CD4-positive, alpha-beta memory T cell (primary cell): ENCODE measurements around the gene DIS3L2. TPM values are rescaled to one million over a fixed set of nuclear protein-coding genes. Genes with fewer than 3 reads are reported as not detected.

Experiments
- CTCF ChIA-PET: fragments of 350-600 bp; sonication (Branson Sonifier 250); formaldehyde crosslinking; loops from one replicate; lab custom pipeline; 2021; ENCODE audit warnings: inconsistent platforms; ENCODE audit not compliant: partially characterized antibody; lab: Charles Lee
- POLR2A ChIA-PET: fragments of 350-600 bp; sonication (Branson Sonifier 250); formaldehyde crosslinking; loops from one replicate; lab custom pipeline; 2021; ENCODE audit not compliant: partially characterized antibody; lab: Charles Lee
- DNase-seq, 5 donors: peaks; one replicate each; pipeline versions ENCODE4 v3.0.0 to v3.0.0-alpha.2; 2020 to 2022; ENCODE audit warnings: mixed read lengths in 1 of 5
- H3K27ac ChIP-seq: one replicate; pipeline ENCODE4 v1.7.0; 2013; ENCODE audit warnings: low read depth, low read length
- H3K27me3 ChIP-seq: 2 replicates; pipeline ENCODE4 v1.7.0; 2013; ENCODE audit warnings: mild to moderate bottlenecking, low read length, moderate library complexity; ENCODE audit not compliant: insufficient read depth
- H3K36me3 ChIP-seq: 2 replicates; pipeline ENCODE4 v1.7.0; 2013; ENCODE audit warnings: mild to moderate bottlenecking, low read length, moderate library complexity; ENCODE audit not compliant: insufficient read depth
- H3K4me1 ChIP-seq: 2 replicates; pipeline ENCODE4 v1.7.0; 2013; ENCODE audit warnings: mild to moderate bottlenecking, low read length, moderate library complexity; ENCODE audit not compliant: insufficient read depth
- H3K4me3 ChIP-seq, 2 donors: one replicate each; pipeline ENCODE4 v1.7.0; 2013; ENCODE audit warnings: low read length in 2 of 2, mild to moderate bottlenecking in 1 of 2
- H3K9me3 ChIP-seq, 2 donors: one replicate each; pipeline ENCODE4 v1.7.0; 2013; ENCODE audit warnings: low read length in 2 of 2, control low read depth in 1 of 2; ENCODE audit not compliant: control insufficient read depth in 1 of 2
- H3K27ac Mint-ChIP-seq, 7 donors: one replicate each; pipeline ENCODE4 v1.8.0; 2020 to 2021; ENCODE audit warnings: mixed read lengths in 7 of 7, mild to moderate bottlenecking in 6 of 7, inconsistent platforms in 3 of 7, moderate library complexity in 3 of 7
- H3K27me3 Mint-ChIP-seq, 2 donors: one replicate each; pipeline ENCODE4 v1.8.0; 2020 to 2021; ENCODE audit warnings: mixed read lengths in 2 of 2
- H3K36me3 Mint-ChIP-seq, 2 donors: one replicate each; pipeline ENCODE4 v1.8.0; 2020 to 2021; ENCODE audit warnings: mixed read lengths in 2 of 2, inconsistent platforms in 1 of 2, mild to moderate bottlenecking in 1 of 2
- H3K4me1 Mint-ChIP-seq, 4 donors: one replicate each; pipeline ENCODE4 v1.8.0; 2020 to 2021; ENCODE audit warnings: mixed read lengths in 4 of 4, mild to moderate bottlenecking in 1 of 4
- H3K4me3 Mint-ChIP-seq, 8 donors: one replicate each; pipeline ENCODE4 v1.8.0; 2020 to 2021; ENCODE audit warnings: mixed read lengths in 8 of 8, mild to moderate bottlenecking in 7 of 8, moderate library complexity in 6 of 8, inconsistent platforms in 3 of 8
- H3K9me3 Mint-ChIP-seq, 8 donors: one replicate each; pipeline ENCODE4 v1.8.0; 2020 to 2021; ENCODE audit warnings: mixed read lengths in 8 of 8, mild to moderate bottlenecking in 5 of 8, inconsistent platforms in 3 of 8, moderate library complexity in 1 of 8
- intact Hi-C: fragments of 100-400 bp; cut with micrococcal nuclease; formaldehyde crosslinking; loops from one replicate; pipeline ENCODE4 v1.15.1; 2023
- polyA plus RNA-seq, 2 donors: library from polyadenylated mRNA; unstranded; fragments of 300-500 nt; fragmentation: Illumina TruSeq; gene quantifications; one replicate each; pipeline ENCODE4 v1.2.3, GENCODE V29; 2021
- total RNA-seq, 2 experiments: library from RNA; stranded (reverse); gene quantifications; one replicate each; pipeline ENCODE4 v1.2.3, GENCODE V29; 2021

Gene DIS3L2
- total and polyA plus RNA-seq, 4 experiments from 2014 or later: 16.0 to 59.7 (median 39.3) TPM

- Mint-ChIP-seq H3K27ac (no peak overlapping the region), H3K27me3 (no peaks in the 10 kb centered on the region), H3K4me1 (peaks cover 29 to 51% (median 34%) of the 10 kb centered on the region in 4 donors), H3K36me3 (peaks cover 0 to 12% of the 10 kb centered on the region in 2 donors), H3K9me3 (no peaks in the 10 kb centered on the region), H3K4me3 (no peak overlapping the region)
- Histone ChIP-seq H3K27ac (no peak overlapping the region), H3K4me3 (no peak overlapping the region), H3K9me3 (no peaks in the 10 kb centered on the region), H3K36me3 (no peaks in the 10 kb centered on the region), H3K4me1 (no peaks in the 10 kb centered on the region), H3K27me3 (no peaks in the 10 kb centered on the region)
- DNase-seq: no peak
- ChIA-PET POLR2A (no interaction called here), CTCF (no interaction called here)
- intact Hi-C loops: no loop called here
Observed at GRCh38 chr2:231991664-231992063, 30.2 kb downstream of the DIS3L2 start.

GRCh38 chr2:231992888-231993287, 31.4 kb downstream of the DIS3L2 start:
- POLR2A ChIA-PET: no interaction called here
- H3K36me3 Mint-ChIP-seq: peaks cover 0 to 12% of the 10 kb centered on the region in 2 donors
- Histone ChIP-seq H3K36me3 (no peaks in the 10 kb centered on the region), H3K27me3 (no peaks in the 10 kb centered on the region), H3K9me3 (no peaks in the 10 kb centered on the region), H3K4me1 (no peaks in the 10 kb centered on the region), H3K4me3 (no peak overlapping the region), H3K27ac (no peak overlapping the region)
- H3K27me3 Mint-ChIP-seq: no peaks in the 10 kb centered on the region
- no peak for DNase-seq
- intact Hi-C loops: no loop called here
- peaks cover 29 to 51% (median 41%) of the 10 kb centered on the region in 4 donors for H3K4me1 Mint-ChIP-seq
- H3K27ac Mint-ChIP-seq: no peak overlapping the region
- CTCF ChIA-PET: no interaction called here
- H3K4me3 Mint-ChIP-seq: no peak overlapping the region
- no peaks in the 10 kb centered on the region for H3K9me3 Mint-ChIP-seq

GRCh38 chr2:231996797-231997540, 35.5 kb downstream of the DIS3L2 start:
- Mint-ChIP-seq H3K27me3 (no peaks in the 10 kb centered on the region), H3K4me3 (peak overlapping the region in 1 of 8 donors; percentile 9), H3K9me3 (no peaks in the 10 kb centered on the region), H3K36me3 (peaks cover 0 to 8% of the 10 kb centered on the region in 2 donors), H3K27ac (peak overlapping the region in 3 of 7 donors; percentile 6 to 63 (median 61)), H3K4me1 (peaks cover 26 to 51% (median 44%) of the 10 kb centered on the region in 4 donors)
- Histone ChIP-seq H3K4me3 (no peak overlapping the region), H3K4me1 (no peaks in the 10 kb centered on the region), H3K9me3 (no peaks in the 10 kb centered on the region), H3K27ac (no peak overlapping the region), H3K36me3 (no peaks in the 10 kb centered on the region), H3K27me3 (no peaks in the 10 kb centered on the region)
- POLR2A ChIA-PET: no interaction called here
- intact Hi-C loops: no loop called here
- CTCF ChIA-PET: interaction anchor here (1.2 kb wide), 1 partner anchor 10 kb away, joined by 4 read pairs; no protein-coding TSS in a partner anchor
- DNase-seq: no peak

- H3K4me1 Mint-ChIP-seq: peaks cover 28 to 58% (median 45%) of the 10 kb centered on the region in 4 donors
- Histone ChIP-seq H3K36me3 (no peaks in the 10 kb centered on the region), H3K9me3 (no peaks in the 10 kb centered on the region), H3K27me3 (no peaks in the 10 kb centered on the region), H3K4me1 (no peaks in the 10 kb centered on the region), H3K4me3 (no peak overlapping the region), H3K27ac (no peak overlapping the region)
- ChIA-PET CTCF (no interaction called here), POLR2A (no interaction called here)
- H3K27ac Mint-ChIP-seq: peak overlapping the region in 2 of 7 donors; percentile 1 to 52
- no peak overlapping the region for H3K4me3 Mint-ChIP-seq
- no peaks in the 10 kb centered on the region for H3K36me3 Mint-ChIP-seq
- no peaks in the 10 kb centered on the region for H3K27me3 Mint-ChIP-seq
- H3K9me3 Mint-ChIP-seq: no peaks in the 10 kb centered on the region
- intact Hi-C loops: no loop called here
- no peak for DNase-seq
Observed at GRCh38 chr2:231998046-231998445, 36.5 kb downstream of the DIS3L2 start.

- Histone ChIP-seq H3K4me1 (no peaks in the 10 kb centered on the region), H3K36me3 (no peaks in the 10 kb centered on the region), H3K27ac (no peak overlapping the region), H3K9me3 (no peaks in the 10 kb centered on the region), H3K27me3 (no peaks in the 10 kb centered on the region), H3K4me3 (no peak overlapping the region)
- POLR2A ChIA-PET: no interaction called here
- intact Hi-C loops: no loop called here
- Mint-ChIP-seq H3K9me3 (no peaks in the 10 kb centered on the region), H3K4me1 (peaks cover 24 to 49% (median 38%) of the 10 kb centered on the region in 4 donors), H3K27ac (peak overlapping the region in 1 of 7 donors; percentile 32), H3K27me3 (no peaks in the 10 kb centered on the region), H3K4me3 (no peak overlapping the region), H3K36me3 (peaks cover 4% of the 10 kb centered on the region in 2 donors)
- CTCF ChIA-PET: no interaction called here
- DNase-seq: no peak
Observed at GRCh38 chr2:232000439-232000838, 38.9 kb downstream of the DIS3L2 start.

GRCh38 chr2:232001073-232001472, 39.6 kb downstream of the DIS3L2 start:
- no peaks in the 10 kb centered on the region for H3K27me3 ChIP-seq
- Mint-ChIP-seq H3K27me3 (no peaks in the 10 kb centered on the region), H3K9me3 (no peaks in the 10 kb centered on the region), H3K4me3 (no peak overlapping the region), H3K36me3 (peaks cover 5 to 7% of the 10 kb centered on the region in 2 donors), H3K27ac (no peak overlapping the region), H3K4me1 (peaks cover 25 to 46% (median 35%) of the 10 kb centered on the region in 4 donors)
- CTCF ChIA-PET: no interaction called here
- DNase-seq: no peak
- H3K36me3 ChIP-seq: no peaks in the 10 kb centered on the region
- H3K27ac ChIP-seq: no peak overlapping the region
- H3K4me3 ChIP-seq: no peak overlapping the region
- no peaks in the 10 kb centered on the region for H3K9me3 ChIP-seq
- no peaks in the 10 kb centered on the region for H3K4me1 ChIP-seq
- intact Hi-C loops: no loop called here
- POLR2A ChIA-PET: no interaction called here

DNA sequence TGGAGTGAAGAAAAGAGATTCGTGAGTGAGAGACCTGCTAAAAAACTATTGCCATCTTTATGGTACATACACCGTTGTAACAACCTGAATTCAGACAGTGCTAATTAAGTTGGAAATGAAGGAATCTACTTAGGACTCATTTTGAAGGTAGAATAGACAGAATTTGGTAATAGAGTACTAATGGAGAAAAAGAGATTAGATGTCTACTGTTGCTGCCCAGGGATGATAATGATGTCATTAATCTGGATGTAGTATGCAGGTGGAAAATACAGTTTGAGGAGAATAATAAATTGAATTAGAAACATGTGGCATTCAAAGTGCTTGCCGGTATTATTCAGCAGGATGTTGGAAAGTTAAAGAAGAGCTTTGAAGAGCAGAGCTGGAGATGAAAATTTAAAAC, 44.7 kb downstream of the DIS3L2 start:
- H3K36me3 Mint-ChIP-seq: peaks cover 16 to 23% of the 10 kb centered on the region in 2 donors
- H3K27me3 Mint-ChIP-seq: no peaks in the 10 kb centered on the region
- no peak overlapping the region for H3K4me3 ChIP-seq
- H3K27ac ChIP-seq: no peak overlapping the region
- H3K4me1 ChIP-seq: no peaks in the 10 kb centered on the region
- H3K9me3 ChIP-seq: no peaks in the 10 kb centered on the region
- no peak overlapping the region for H3K4me3 Mint-ChIP-seq
- H3K4me1 Mint-ChIP-seq: peaks cover 11 to 41% (median 25%) of the 10 kb centered on the region in 4 donors
- ChIA-PET POLR2A (no interaction called here), CTCF (no interaction called here)
- peak overlapping the region in 2 of 7 donors; percentile 14 to 31 for H3K27ac Mint-ChIP-seq
- no peak for DNase-seq
- H3K27me3 ChIP-seq: no peaks in the 10 kb centered on the region
- H3K36me3 ChIP-seq: no peaks in the 10 kb centered on the region
- H3K9me3 Mint-ChIP-seq: no peaks in the 10 kb centered on the region
- intact Hi-C loops: no loop called here
